Measurements from ENCODE around the gene MOCOS.

MOCOS gene

GRCh38 chr18:36302676-36303075 is 115.4 kb downstream of the MOCOS start:
- no peak for DNase-seq (ENCODE audit: extremely low read depth in 1 of 2, low read depth in 1 of 2)

GRCh38 chr18:36303211-36303844 is 116.0 kb downstream of the MOCOS start:
- no peak for DNase-seq (ENCODE audit: extremely low read depth in 1 of 2, low read depth in 1 of 2)

- DNase-seq (ENCODE audit: extremely low read depth in 1 of 2, low read depth in 1 of 2), result no peak
Observed at GRCh38 chr18:36304723-36305122, 117.4 kb downstream of the MOCOS start.

- DNase-seq (ENCODE audit: extremely low read depth in 1 of 2, low read depth in 1 of 2), result no peak
Observed at GRCh38 chr18:36305375-36305774, 118.1 kb downstream of the MOCOS start.

- no peak for DNase-seq (ENCODE audit: extremely low read depth in 1 of 2, low read depth in 1 of 2)
Observed at GRCh38 chr18:36307513-36307912, 120.2 kb downstream of the MOCOS start.

- no peak for DNase-seq (ENCODE audit: extremely low read depth in 1 of 2, low read depth in 1 of 2)
Observed at GRCh38 chr18:36308711-36309435, 121.6 kb downstream of the MOCOS start.

GRCh38 chr18:36309436-36310391 is 122.4 kb downstream of the MOCOS start:
- no peak for DNase-seq (ENCODE audit: extremely low read depth in 1 of 2, low read depth in 1 of 2)

- DNase-seq (ENCODE audit: extremely low read depth in 1 of 2, low read depth in 1 of 2), result no peak
Observed at GRCh38 chr18:36311026-36311570, 123.8 kb downstream of the MOCOS start.

GRCh38 chr18:36312806-36313395 is 125.6 kb downstream of the MOCOS start:
- no peak for DNase-seq (ENCODE audit: extremely low read depth in 1 of 2, low read depth in 1 of 2)

- DNase-seq (ENCODE audit: extremely low read depth in 1 of 2, low read depth in 1 of 2), result no peak
Observed at GRCh38 chr18:36314098-36314497, 126.8 kb downstream of the MOCOS start.

- DNase-seq (ENCODE audit: extremely low read depth in 1 of 2, low read depth in 1 of 2), result no peak
Observed at GRCh38 chr18:36314754-36315153, 127.5 kb downstream of the MOCOS start.

GRCh38 chr18:36315736-36316135 is 128.4 kb downstream of the MOCOS start:
- no peak for DNase-seq (ENCODE audit: extremely low read depth in 1 of 2, low read depth in 1 of 2)

GRCh38 chr18:36316246-36316645 is 128.9 kb downstream of the MOCOS start:
- no peak for DNase-seq (ENCODE audit: extremely low read depth in 1 of 2, low read depth in 1 of 2)
